CD4-positive, alpha-beta T cell treated with Interleukin-2 at 100 ng/mL for 4 hours (primary cell): ENCODE data around the gene DBF4B.

Experiments
- DNase-seq: peaks from one replicate; pipeline ENCODE4 v3.0.0-alpha.2; 2020; ENCODE audit warnings: low spot score

DBF4B gene

DNA sequence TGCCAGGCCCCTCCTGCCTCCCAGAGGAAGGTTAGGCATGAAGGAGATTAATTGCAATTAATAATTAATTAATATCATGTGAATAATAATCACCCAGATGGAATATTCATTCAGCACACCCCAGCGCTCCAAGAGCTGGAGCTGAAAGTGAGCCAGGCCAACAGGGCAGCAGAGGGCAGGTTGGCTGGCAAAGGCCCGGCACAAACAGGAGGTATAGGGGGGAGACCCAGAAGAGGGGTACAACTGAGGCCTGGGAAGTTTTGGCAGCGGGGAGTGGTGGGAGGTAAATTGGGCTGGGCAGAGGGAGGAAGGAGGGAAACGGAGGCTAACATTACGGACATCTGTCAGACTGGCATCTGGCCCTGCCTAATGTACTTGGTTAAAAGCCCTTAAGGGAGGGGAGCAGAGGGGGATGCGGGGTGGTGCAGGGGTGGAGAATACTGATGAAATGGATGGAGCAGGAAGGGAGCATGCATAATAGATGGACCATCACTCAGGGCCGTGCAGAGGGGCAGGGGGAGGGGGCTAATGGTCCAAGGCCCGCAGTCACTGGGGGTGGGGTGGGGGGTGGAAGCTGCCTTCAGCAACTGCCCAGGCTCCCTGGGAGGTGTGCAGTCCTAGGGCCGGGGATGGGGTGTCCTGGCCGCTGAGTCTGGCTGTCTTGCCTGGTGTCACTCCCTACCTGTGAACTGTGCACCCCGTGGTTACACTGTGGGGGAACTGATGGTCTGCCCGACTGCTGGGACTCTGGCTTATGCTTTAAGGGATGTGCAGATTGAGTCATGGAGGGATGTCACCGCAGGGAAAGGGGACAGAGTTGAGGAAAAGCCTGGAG is 52.2 kb downstream of the DBF4B start:
- no peak for DNase-seq

DNA sequence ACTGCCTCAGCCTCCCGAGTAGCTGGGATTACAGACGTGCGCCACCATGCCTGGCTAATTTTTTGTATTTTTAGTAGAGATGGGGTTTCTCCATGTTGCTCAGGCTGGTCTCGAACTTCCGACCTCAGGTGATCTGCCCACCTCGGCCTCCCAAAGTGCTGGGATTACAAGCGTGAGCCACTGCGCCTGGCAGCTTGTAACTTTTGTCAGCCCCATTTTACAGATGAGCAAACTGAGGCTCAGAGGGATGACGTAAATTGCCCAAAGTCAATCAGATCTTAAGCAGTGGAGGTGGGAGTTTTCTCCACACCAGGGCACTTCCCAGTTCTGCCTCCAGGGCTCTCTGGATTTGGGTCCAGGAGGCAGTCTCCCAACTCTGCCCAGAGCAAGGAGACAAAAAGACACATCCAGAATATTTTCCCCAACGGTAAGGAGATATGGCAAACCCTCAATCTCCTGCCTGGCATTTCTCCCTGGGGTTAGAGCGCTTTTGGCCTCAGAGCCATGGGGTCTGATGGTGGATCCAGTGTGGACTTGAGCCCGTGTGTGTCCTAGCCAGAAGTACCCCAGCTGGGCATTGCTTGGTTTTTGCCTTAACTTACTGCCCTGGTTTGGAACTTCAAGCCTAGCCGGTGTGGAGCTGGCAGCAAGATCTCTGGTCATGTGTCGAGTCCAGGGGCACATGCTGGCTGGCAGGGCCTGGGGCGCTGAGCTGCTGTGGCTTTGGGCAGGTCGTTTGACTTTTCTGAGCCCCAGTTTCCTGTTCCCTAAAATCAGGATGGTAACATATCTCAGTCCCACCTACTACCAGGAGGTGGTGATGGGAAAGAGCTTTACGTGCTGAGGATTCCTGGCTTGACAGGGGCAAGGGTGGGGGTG is 53.7 kb downstream of the DBF4B start:
- no peak for DNase-seq

- no peak for DNase-seq
These were observed 54.7 kb downstream of the DBF4B start for GRCh38 chr17:44763170-44763569.

DNA sequence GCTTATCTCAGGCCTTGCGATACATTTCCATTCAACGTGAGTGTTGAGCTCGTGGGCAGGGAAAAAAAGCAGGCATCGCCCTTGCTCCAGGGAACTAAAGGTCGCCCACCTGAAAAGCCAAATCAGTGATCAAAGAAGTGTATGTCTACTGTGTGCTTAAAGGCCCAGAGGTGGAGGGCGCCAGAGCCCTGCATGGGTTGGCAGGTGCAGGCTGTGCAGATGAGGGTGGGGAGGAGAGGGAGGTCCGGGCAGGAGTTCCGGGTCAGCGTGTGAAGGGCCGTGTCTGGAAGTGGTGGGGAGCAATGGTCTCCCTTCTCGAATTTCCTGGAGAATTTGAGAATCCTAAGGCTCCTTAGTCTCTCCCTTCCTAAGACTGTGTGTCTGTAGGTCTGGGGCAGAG is 57.5 kb downstream of the DBF4B start:
- no peak for DNase-seq

- DNase-seq = no peak
These were observed 58.1 kb downstream of the DBF4B start for GRCh38 chr17:44766409-44767038.

GRCh38 chr17:44767493-44767892 is 59.0 kb downstream of the DBF4B start:
- no peak for DNase-seq

DNA sequence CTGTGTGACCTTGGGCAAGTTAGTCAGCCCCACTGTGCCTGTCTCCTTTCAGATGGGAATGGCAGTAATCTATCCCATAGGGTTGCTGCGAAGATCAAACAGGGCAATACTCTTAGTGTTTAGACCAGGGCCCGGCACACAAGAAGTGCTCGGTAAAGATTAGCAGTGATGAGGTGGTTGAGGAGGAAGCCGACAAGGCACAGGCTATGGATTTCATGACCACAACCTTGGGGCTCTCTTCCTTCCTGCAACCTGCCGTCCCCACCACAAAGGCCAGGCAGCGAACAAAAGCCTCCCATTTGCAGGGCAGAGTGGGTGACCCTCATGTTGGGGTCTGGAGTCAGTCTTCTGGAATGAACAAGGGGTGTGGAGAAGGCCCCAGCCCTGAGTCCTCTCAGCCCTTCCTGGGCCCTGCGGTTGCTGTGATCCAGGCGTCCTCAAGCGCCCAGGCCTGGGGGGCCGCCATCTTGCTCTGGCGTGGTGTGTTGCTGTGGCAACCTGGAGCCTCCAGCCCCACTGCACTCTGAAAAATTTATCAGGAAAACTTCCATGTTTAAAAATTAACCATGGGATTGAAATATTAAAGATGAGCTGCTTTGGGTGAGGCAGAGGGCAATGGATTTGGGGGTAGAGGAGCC is 60.2 kb downstream of the DBF4B start:
- no peak for DNase-seq

DNA sequence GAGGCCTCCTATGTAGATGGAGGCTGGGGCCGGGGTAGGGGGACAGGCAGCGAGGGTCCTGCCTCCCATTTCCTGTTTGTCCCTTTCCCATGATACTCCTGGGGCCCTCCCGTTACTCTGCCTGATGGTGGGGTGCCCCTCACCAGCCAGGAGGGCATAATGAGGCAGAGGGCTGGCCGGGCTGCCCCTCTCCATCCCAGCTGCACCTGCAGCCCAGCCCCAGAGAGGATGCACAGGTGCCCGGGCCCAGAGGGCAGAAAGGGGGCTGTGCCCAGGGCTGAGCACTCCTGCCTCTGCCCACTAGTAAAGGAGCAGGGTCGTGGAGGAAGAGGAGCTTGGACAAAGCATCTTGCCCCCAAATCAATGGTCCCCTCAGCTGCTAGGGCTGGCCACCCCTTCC is 60.8 kb downstream of the DBF4B start:
- no peak for DNase-seq

- no peak for DNase-seq
These were observed 61.2 kb downstream of the DBF4B start for GRCh38 chr17:44769647-44770084.

DNA sequence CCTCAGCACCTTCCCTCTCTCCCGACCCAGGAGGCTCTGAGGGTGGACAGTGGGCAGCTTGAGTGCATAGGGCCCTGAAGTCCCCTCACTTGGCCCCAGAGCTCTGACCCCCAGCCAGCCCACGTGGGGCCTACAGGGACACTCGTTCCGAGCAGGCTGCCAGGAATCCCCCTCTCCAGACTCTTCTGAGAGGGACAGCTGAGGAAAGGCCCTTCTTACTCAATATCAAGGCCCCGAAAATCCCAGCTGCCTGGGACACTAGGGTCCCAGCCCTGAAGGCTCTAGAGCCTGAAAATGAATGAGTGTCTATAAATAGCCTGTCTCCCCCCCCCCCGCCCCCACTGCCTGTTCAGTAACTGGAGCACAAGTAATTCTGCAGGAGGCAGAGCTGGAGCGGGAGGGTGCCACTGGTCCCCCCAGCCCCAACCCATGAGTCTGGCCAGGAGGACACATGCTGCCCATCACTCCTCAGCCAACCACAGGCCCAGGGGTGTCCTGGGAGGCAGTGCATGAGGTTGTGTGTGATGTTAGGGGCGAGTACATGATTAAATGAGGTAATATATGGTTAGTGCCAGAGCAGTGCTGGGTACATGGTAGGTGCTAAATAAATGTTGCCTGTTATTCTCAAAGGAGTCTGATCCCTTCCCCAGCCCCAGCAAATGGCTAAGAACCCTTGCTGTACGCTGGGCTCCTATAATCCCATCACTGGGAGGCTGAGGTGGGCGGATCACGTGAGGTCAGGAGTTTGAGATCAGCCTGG is 61.9 kb downstream of the DBF4B start:
- no peak for DNase-seq

GRCh38 chr17:44772308-44773045 is 64.0 kb downstream of the DBF4B start:
- no peak for DNase-seq

- DNase-seq = no peak
These were observed 64.7 kb downstream of the DBF4B start for GRCh38 chr17:44773140-44773539.

- peak; percentile 83 for DNase-seq
These were observed 66.0 kb downstream of the DBF4B start for GRCh38 chr17:44774271-44775135.

- peak; percentile 99 for DNase-seq
These were observed 66.8 kb downstream of the DBF4B start for GRCh38 chr17:44775136-44775837.

DNA sequence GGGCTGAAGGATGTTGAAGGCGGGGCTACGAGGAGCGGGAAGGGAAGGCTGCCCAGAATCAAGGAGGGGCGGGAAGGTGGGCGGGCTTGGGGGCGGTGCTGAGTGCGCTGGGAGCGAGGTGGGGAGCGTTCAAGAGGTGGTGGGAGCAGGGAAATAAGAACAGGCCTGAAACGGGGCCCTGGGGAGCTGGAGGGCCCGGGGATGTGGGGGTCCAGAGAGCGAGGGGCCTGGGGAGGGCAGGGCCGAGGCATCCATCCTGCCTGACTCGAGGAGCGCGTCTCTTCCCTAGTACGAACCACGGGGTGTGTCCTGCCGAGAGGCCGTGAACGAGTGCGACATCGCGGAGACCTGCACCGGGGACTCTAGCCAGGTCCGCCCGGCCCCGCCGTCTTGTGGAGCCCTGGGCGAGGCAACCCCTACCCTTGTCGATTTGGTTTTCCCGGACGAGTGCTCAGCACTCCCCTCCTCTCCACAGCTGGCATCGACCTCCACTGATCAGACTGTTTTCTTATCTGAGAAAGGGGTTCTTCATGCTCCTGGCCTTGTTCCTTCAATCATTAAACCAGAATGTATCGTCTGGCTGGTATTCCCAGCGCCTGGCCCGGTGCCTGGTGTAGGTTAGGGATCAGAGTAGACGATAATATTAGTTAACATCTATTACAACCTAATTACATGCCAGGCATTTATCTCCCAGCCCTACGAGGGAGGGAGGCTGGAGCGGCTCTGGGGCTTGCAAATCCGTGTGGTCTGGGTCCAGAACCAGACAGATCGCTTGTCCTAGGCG is 67.6 kb downstream of the DBF4B start:
- DNase-seq = no peak

GRCh38 chr17:44776628-44777393 is 68.3 kb downstream of the DBF4B start:
- no peak for DNase-seq
